Activated CD8-positive, alpha-beta memory T cell treated with anti-CD3 and anti-CD28 coated beads for 48 hours (primary cell): ENCODE results near the gene ETNPPL.

Source experiments
- DNase-seq, 3 experiments: peaks; one replicate each; pipeline ENCODE4 v3.0.0-alpha.2; 2020; ENCODE audit warnings: low read depth in 2 of 3, low spot score in 2 of 3

The ETNPPL gene

DNA sequence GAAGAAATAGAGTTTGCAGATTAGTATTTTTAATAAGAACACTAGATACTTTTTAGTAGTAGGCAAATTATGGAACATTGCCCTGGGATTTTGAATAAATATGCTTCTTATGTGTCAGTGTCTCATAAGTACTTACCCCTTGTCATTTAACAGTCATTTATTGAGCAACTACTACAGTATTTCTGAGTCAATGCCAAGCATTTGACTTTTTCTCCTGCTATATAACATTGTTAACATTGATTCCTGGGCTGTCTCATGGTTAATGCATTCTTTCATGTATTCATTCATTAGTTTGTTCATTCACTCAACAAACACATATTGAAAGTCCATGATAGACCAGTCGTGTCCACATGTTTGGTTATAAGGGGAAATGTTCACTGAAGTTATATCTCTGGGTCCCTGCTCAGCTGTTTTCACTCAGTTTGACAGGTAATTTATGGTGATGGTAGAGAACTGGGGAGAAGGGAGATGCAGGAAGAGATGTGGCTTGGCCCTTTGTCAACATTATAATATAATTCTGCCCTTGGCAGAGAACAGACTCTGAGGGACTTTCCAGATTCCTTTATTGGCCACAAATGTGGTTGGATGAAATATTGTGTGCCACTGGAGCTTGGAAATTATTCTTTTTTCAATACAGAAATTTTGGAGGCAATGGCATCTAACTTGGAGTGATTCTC, 62.6 kb downstream of the ETNPPL start:
- no peak for DNase-seq

DNA sequence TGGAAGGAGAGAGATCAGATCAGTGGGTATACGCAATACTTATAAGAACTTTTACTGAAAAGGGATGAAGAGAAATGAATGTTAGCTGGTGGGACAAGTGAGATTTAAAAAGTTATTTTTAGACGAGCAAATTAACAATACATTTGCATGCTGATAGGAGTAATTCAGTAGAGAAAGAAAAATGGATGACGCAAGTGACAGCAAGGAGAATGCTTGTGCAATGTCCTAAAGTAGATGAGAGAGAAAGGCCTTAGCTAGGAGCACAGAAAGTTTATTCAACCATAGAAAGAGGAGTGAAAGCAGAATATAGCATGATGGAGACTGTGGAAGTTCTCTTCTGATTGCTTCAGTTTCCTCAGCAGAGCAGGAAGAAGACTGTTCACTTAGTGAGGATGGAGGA, 66.7 kb downstream of the ETNPPL start:
- DNase-seq = no peak

DNA sequence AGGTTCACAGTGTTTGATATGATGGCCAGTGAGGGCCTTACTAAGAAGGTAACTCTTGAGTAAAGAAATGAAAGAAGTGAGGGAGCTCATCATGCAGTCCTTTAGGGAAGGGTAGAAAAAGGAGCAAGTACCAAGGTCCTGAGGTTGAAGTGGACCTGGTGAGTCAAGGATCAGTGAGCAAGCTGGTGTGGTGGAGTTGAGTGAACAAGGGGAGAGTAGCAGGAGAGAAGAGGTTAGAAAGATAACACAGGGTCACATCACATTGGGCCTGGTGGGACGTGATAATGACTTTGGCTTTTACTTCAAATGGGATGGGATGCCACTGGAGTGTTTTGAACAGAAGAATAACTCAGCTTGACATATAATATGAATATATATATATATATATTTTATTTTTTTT, 67.8 kb downstream of the ETNPPL start:
- no peak for DNase-seq

DNA sequence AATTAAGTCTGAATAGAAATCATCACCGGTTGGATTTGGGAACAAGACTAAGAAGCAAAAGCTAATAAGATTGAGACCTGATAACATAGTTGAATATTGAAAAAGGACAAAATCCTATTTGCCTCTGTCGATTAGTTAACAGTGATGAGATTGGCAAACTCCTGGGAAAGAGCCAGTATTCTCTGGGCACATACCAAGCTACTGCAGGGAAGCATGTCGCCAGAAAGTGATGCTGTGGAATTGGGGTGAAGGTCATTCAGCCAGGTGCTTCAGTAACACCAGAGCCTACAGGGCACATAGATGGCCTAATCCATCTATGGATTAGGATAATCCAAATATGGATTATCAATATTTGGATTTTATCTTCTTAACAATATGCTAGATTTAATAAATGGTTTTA, 68.4 kb downstream of the ETNPPL start:
- DNase-seq = no peak

DNA sequence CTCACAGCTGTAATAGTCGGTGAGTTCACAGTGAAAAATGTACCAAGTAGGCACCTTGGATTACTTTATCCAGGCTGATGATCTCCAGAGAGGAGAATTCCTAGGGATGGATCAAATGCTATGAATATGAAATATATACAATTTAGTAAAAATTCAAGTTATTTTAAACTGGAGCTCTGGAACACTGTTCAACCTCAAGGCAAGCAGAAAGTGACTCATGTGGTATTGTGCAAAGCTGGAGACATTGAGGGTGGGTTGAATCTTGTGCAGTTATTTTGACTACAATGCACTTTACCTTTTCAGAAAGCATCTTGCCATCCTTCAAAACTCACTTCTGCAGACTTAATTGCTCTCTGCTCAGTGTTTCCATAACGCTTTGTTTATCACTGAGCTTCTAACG, 69.0 kb downstream of the ETNPPL start:
- no peak for DNase-seq

DNA sequence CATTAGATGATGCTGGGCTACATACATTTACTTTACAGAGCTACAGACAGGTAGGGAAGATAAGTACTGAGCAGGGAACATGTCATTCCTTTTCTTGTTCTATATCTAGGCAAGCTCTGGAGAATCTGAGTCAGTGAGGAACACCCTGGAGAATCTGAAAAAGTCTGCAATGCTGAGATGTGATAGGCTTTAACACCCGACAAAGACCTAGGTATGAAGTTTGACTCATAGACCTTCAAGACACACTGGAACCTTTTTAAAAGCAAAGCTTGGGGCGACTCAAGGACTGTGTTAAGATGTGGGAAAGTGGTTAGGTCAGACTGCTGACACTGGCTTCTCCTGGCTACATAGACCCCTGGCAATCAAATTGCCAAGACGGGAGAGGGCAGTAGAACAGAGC, 69.6 kb downstream of the ETNPPL start:
- no peak for DNase-seq
